CD4-positive, alpha-beta memory T cell (primary cell): ENCODE measurements around the gene CRYGN. TPM values are rescaled to one million over a fixed set of nuclear protein-coding genes. Genes with fewer than 3 reads are reported as not detected.

Experiments used
- CTCF ChIA-PET: fragments of 350-600 bp; sonication (Branson Sonifier 250); formaldehyde crosslinking; loops from one replicate; lab custom pipeline; 2021; ENCODE audit warnings: inconsistent platforms; ENCODE audit not compliant: partially characterized antibody; lab: Charles Lee
- POLR2A ChIA-PET: fragments of 350-600 bp; sonication (Branson Sonifier 250); formaldehyde crosslinking; loops from one replicate; lab custom pipeline; 2021; ENCODE audit not compliant: partially characterized antibody; lab: Charles Lee
- DNase-seq, 5 donors: peaks; one replicate each; pipeline versions ENCODE4 v3.0.0 to v3.0.0-alpha.2; 2020 to 2022; ENCODE audit warnings: mixed read lengths in 1 of 5
- H3K27ac ChIP-seq: one replicate; pipeline ENCODE4 v1.7.0; 2013; ENCODE audit warnings: low read depth, low read length
- H3K27me3 ChIP-seq: 2 replicates; pipeline ENCODE4 v1.7.0; 2013; ENCODE audit warnings: mild to moderate bottlenecking, low read length, moderate library complexity; ENCODE audit not compliant: insufficient read depth
- H3K36me3 ChIP-seq: 2 replicates; pipeline ENCODE4 v1.7.0; 2013; ENCODE audit warnings: mild to moderate bottlenecking, low read length, moderate library complexity; ENCODE audit not compliant: insufficient read depth
- H3K4me1 ChIP-seq: 2 replicates; pipeline ENCODE4 v1.7.0; 2013; ENCODE audit warnings: mild to moderate bottlenecking, low read length, moderate library complexity; ENCODE audit not compliant: insufficient read depth
- H3K4me3 ChIP-seq, 2 donors: one replicate each; pipeline ENCODE4 v1.7.0; 2013; ENCODE audit warnings: low read length in 2 of 2, mild to moderate bottlenecking in 1 of 2
- H3K9me3 ChIP-seq, 2 donors: one replicate each; pipeline ENCODE4 v1.7.0; 2013; ENCODE audit warnings: low read length in 2 of 2, control low read depth in 1 of 2; ENCODE audit not compliant: control insufficient read depth in 1 of 2
- H3K27ac Mint-ChIP-seq, 7 donors: one replicate each; pipeline ENCODE4 v1.8.0; 2020 to 2021; ENCODE audit warnings: mixed read lengths in 7 of 7, mild to moderate bottlenecking in 6 of 7, inconsistent platforms in 3 of 7, moderate library complexity in 3 of 7
- H3K27me3 Mint-ChIP-seq, 2 donors: one replicate each; pipeline ENCODE4 v1.8.0; 2020 to 2021; ENCODE audit warnings: mixed read lengths in 2 of 2
- H3K36me3 Mint-ChIP-seq, 2 donors: one replicate each; pipeline ENCODE4 v1.8.0; 2020 to 2021; ENCODE audit warnings: mixed read lengths in 2 of 2, inconsistent platforms in 1 of 2, mild to moderate bottlenecking in 1 of 2
- H3K4me1 Mint-ChIP-seq, 4 donors: one replicate each; pipeline ENCODE4 v1.8.0; 2020 to 2021; ENCODE audit warnings: mixed read lengths in 4 of 4, mild to moderate bottlenecking in 1 of 4
- H3K4me3 Mint-ChIP-seq, 8 donors: one replicate each; pipeline ENCODE4 v1.8.0; 2020 to 2021; ENCODE audit warnings: mixed read lengths in 8 of 8, mild to moderate bottlenecking in 7 of 8, moderate library complexity in 6 of 8, inconsistent platforms in 3 of 8
- H3K9me3 Mint-ChIP-seq, 8 donors: one replicate each; pipeline ENCODE4 v1.8.0; 2020 to 2021; ENCODE audit warnings: mixed read lengths in 8 of 8, mild to moderate bottlenecking in 5 of 8, inconsistent platforms in 3 of 8, moderate library complexity in 1 of 8
- intact Hi-C: fragments of 100-400 bp; cut with micrococcal nuclease; formaldehyde crosslinking; loops from one replicate; pipeline ENCODE4 v1.15.1; 2023
- polyA plus RNA-seq, 2 donors: library from polyadenylated mRNA; unstranded; fragments of 300-500 nt; fragmentation: Illumina TruSeq; gene quantifications; one replicate each; pipeline ENCODE4 v1.2.3, GENCODE V29; 2021
- total RNA-seq, 2 experiments: library from RNA; stranded (reverse); gene quantifications; one replicate each; pipeline ENCODE4 v1.2.3, GENCODE V29; 2021

Gene CRYGN
- total and polyA plus RNA-seq, 4 experiments from 2014 or later = 1.9 TPM; not detected in 3

GRCh38 chr7:151408839-151409666, 30.9 kb downstream of the CRYGN start:
- DNase-seq = peak; percentile 85 to 95 (median 95)
- POLR2A ChIA-PET = interaction anchor here (0.7 to 3.0 kb wide), 15 partner anchors 12 to 68 kb away, joined by 3 to 20 read pairs (median 4); partner anchors contain the start of genes CRYGN and NUB1
- H3K27ac ChIP-seq = peak overlapping the region; percentile 89

GRCh38 chr7:151408498-151408838, 31.5 kb downstream of the CRYGN start:
- Mint-ChIP-seq H3K4me1 (peaks cover 19 to 79% (median 33%) of the 10 kb centered on the region in 4 donors), H3K4me3 (peak overlapping the region; percentile 79 to 89 (median 84)), H3K27ac (peak overlapping the region; percentile 81 to 99 (median 99)), H3K36me3 (peaks cover 6 to 26% of the 10 kb centered on the region in 2 donors), H3K9me3 (peaks cover 0 to 14% (median 6%) of the 10 kb centered on the region in 8 donors), H3K27me3 (peaks cover 1 to 3% of the 10 kb centered on the region in 2 donors)
- DNase-seq = no peak
- no peaks in the 10 kb centered on the region for H3K9me3 ChIP-seq
- ChIA-PET POLR2A (interaction anchor here (0.9 to 3.0 kb wide), 2 partner anchors 32 to 40 kb away, joined by 3 to 17 read pairs; partner anchors contain the start of gene CRYGN), CTCF (no interaction called here)
- H3K27ac ChIP-seq = peak overlapping the region; percentile 60
- no peaks in the 10 kb centered on the region for H3K36me3 ChIP-seq
- intact Hi-C loops = loop anchor here (1.0 kb wide), 1 partner anchor 40 kb away; no protein-coding TSS in a partner anchor
- H3K4me1 ChIP-seq = peaks cover 47% of the 10 kb centered on the region
- H3K4me3 ChIP-seq = peak overlapping the region; percentile 9 to 18
- H3K27me3 ChIP-seq = no peaks in the 10 kb centered on the region

More at GRCh38 chr7:151408839-151409666, 30.9 kb downstream of the CRYGN start:
- peaks cover 0 to 17% (median 7%) of the 10 kb centered on the region in 8 donors for H3K9me3 Mint-ChIP-seq
- peaks cover 41% of the 10 kb centered on the region for H3K4me1 ChIP-seq
- peaks cover 20 to 80% (median 32%) of the 10 kb centered on the region in 4 donors for H3K4me1 Mint-ChIP-seq
- CTCF ChIA-PET = interaction anchor here (0.9 to 1.6 kb wide), 8 partner anchors 13 to 94 kb away, joined by 3 to 17 read pairs (median 4); partner anchors contain the start of gene CRYGN
- H3K36me3 Mint-ChIP-seq = peaks cover 6 to 28% of the 10 kb centered on the region in 2 donors
- H3K27me3 Mint-ChIP-seq = peaks cover 1 to 3% of the 10 kb centered on the region in 2 donors
- H3K9me3 ChIP-seq = no peaks in the 10 kb centered on the region
- H3K4me3 ChIP-seq = peak overlapping the region; percentile 9 to 58
- H3K27me3 ChIP-seq = no peaks in the 10 kb centered on the region
- no peaks in the 10 kb centered on the region for H3K36me3 ChIP-seq
- peak overlapping the region; percentile 81 to 99 (median 99) for H3K27ac Mint-ChIP-seq
- intact Hi-C loops = loop anchor here (1.0 kb wide), 4 partner anchors 20 to 59 kb away; no protein-coding TSS in a partner anchor
- peak overlapping the region; percentile 79 to 89 (median 84) for H3K4me3 Mint-ChIP-seq

GRCh38 chr7:151406886-151407583, 32.9 kb downstream of the CRYGN start:
- H3K27ac ChIP-seq = no peak overlapping the region
- H3K9me3 Mint-ChIP-seq = peaks cover 0 to 6% (median 0%) of the 10 kb centered on the region in 8 donors
- intact Hi-C loops = no loop called here
- H3K4me1 ChIP-seq = peaks cover 53% of the 10 kb centered on the region
- H3K27ac Mint-ChIP-seq = peak overlapping the region; percentile 36 to 99 (median 93)
- CTCF ChIA-PET = interaction anchor here (1.2 kb wide), 2 partner anchors 39 to 41 kb away, joined by 3 to 4 read pairs; no protein-coding TSS in a partner anchor
- H3K36me3 ChIP-seq = no peaks in the 10 kb centered on the region
- H3K27me3 Mint-ChIP-seq = peaks cover 1 to 3% of the 10 kb centered on the region in 2 donors
- POLR2A ChIA-PET = interaction anchor here (0.8 kb wide), 1 partner anchor 23 kb away, joined by 3 read pairs; no protein-coding TSS in a partner anchor
- H3K4me1 Mint-ChIP-seq = peaks cover 14 to 74% (median 28%) of the 10 kb centered on the region in 4 donors
- H3K36me3 Mint-ChIP-seq = peaks cover 5 to 15% of the 10 kb centered on the region in 2 donors
- no peaks in the 10 kb centered on the region for H3K9me3 ChIP-seq
- H3K4me3 ChIP-seq = no peak overlapping the region
- no peaks in the 10 kb centered on the region for H3K27me3 ChIP-seq
- peak overlapping the region in 1 of 8 donors; percentile 34 for H3K4me3 Mint-ChIP-seq
- DNase-seq = no peak

- Histone ChIP-seq H3K4me1 (peaks cover 46% of the 10 kb centered on the region), H3K4me3 (no peak overlapping the region), H3K36me3 (no peaks in the 10 kb centered on the region), H3K27ac (no peak overlapping the region), H3K27me3 (no peaks in the 10 kb centered on the region), H3K9me3 (no peaks in the 10 kb centered on the region)
- peak overlapping the region; percentile 36 to 94 (median 92) for H3K27ac Mint-ChIP-seq
- H3K9me3 Mint-ChIP-seq = peaks cover 0 to 6% (median 0%) of the 10 kb centered on the region in 8 donors
- H3K27me3 Mint-ChIP-seq = peaks cover 1 to 3% of the 10 kb centered on the region in 2 donors
- ChIA-PET CTCF (interaction anchor here (1.5 kb wide), 1 partner anchor 42 kb away, joined by 5 read pairs; no protein-coding TSS in a partner anchor), POLR2A (no interaction called here)
- peaks cover 5 to 7% of the 10 kb centered on the region in 2 donors for H3K36me3 Mint-ChIP-seq
- no peak for DNase-seq
- intact Hi-C loops = no loop called here
- H3K4me3 Mint-ChIP-seq = no peak overlapping the region
- peaks cover 16 to 72% (median 25%) of the 10 kb centered on the region in 4 donors for H3K4me1 Mint-ChIP-seq
Measured at GRCh38 chr7:151406051-151406875, 33.7 kb downstream of the CRYGN start.

GRCh38 chr7:151405588-151405987, 34.4 kb downstream of the CRYGN start:
- Histone ChIP-seq H3K4me1 (peaks cover 40% of the 10 kb centered on the region), H3K4me3 (no peak overlapping the region), H3K9me3 (no peaks in the 10 kb centered on the region), H3K36me3 (no peaks in the 10 kb centered on the region), H3K27ac (no peak overlapping the region), H3K27me3 (no peaks in the 10 kb centered on the region)
- intact Hi-C loops = no loop called here
- Mint-ChIP-seq H3K27ac (peak overlapping the region in 4 of 7 donors; percentile 64 to 93 (median 92)), H3K36me3 (peaks cover under 1 to 3% of the 10 kb centered on the region in 2 donors), H3K4me1 (peaks cover 14 to 72% (median 21%) of the 10 kb centered on the region in 4 donors), H3K4me3 (no peak overlapping the region), H3K27me3 (no peaks in the 10 kb centered on the region), H3K9me3 (no peaks in the 10 kb centered on the region)
- no peak for DNase-seq
- ChIA-PET POLR2A (interaction anchor here (1.1 kb wide), 1 partner anchor 35 kb away, joined by 4 read pairs; no protein-coding TSS in a partner anchor), CTCF (interaction anchor here (1.5 kb wide), 1 partner anchor 43 kb away, joined by 5 read pairs; no protein-coding TSS in a partner anchor)

- intact Hi-C loops = no loop called here
- Mint-ChIP-seq H3K27ac (peak overlapping the region in 4 of 7 donors; percentile 30 to 93 (median 78)), H3K9me3 (no peaks in the 10 kb centered on the region), H3K4me3 (no peak overlapping the region), H3K4me1 (peaks cover 14 to 74% (median 20%) of the 10 kb centered on the region in 4 donors), H3K36me3 (peaks cover 0 to 3% of the 10 kb centered on the region in 2 donors), H3K27me3 (no peaks in the 10 kb centered on the region)
- Histone ChIP-seq H3K4me1 (peaks cover 34% of the 10 kb centered on the region), H3K27ac (peak overlapping the region; percentile 6), H3K36me3 (no peaks in the 10 kb centered on the region), H3K9me3 (no peaks in the 10 kb centered on the region), H3K4me3 (no peak overlapping the region), H3K27me3 (no peaks in the 10 kb centered on the region)
- CTCF ChIA-PET = interaction anchor here (1.5 kb wide), 1 partner anchor 43 kb away, joined by 5 read pairs; no protein-coding TSS in a partner anchor
- no peak for DNase-seq
- POLR2A ChIA-PET = interaction anchor here (1.1 kb wide), 1 partner anchor 36 kb away, joined by 4 read pairs; no protein-coding TSS in a partner anchor
Measured at GRCh38 chr7:151405056-151405455, 34.9 kb downstream of the CRYGN start.
